HepG2 (cell line): Measurements from ENCODE around the gene HS2ST1. TPM values are rescaled to one million over a fixed set of nuclear protein-coding genes. Genes with fewer than 3 reads are reported as not detected.

Experiments
- ATAC-seq: fragments of 200-7000 bp; cut with Tn5 transposase; 3 replicates; pipeline ENCODE4 v1.9.1; 2020; ENCODE audit warnings: mild to moderate bottlenecking, moderate library complexity
- BruUV-seq: library from RNA; stranded (reverse); fragments of 400-500 nt; replicated peaks from 2 replicates; lab custom pipeline; 2021; lab: Mats Ljungman, UMichigan
- CTCF ChIA-PET: fragments of 300-600 bp; formaldehyde crosslinking; extraction: SDS; loops from one replicate; lab custom pipeline; 2021; ENCODE audit warnings: low total read pairs, inconsistent platforms, low intra/inter-chr PET ratio; lab: Yijun Ruan, JAX
- POLR2A ChIA-PET: fragments of 350-600 bp; sonication (Branson Sonifier 250); formaldehyde crosslinking; loops from one replicate; lab custom pipeline; 2020; ENCODE audit warnings: antibody characterized with exemption, inconsistent platforms; lab: Yijun Ruan, JAX
- DNase-seq: peaks from one replicate; pipeline ENCODE4 v3.0.0-alpha.2; 2015; ENCODE audit warnings: low spot score
- FAIRE-seq: peaks from 3 replicates; lab custom pipeline; 2011; peaks lifted over from hg19 to GRCh38; lab: Jason Lieb, UNC
- H2AFZ ChIP-seq: one replicate; pipeline ENCODE4 v1.6.1; 2011; ENCODE audit warnings: low read length, inconsistent platforms
- H3K27ac ChIP-seq: fragments of 300-600 bp; 3 replicates; pipeline ENCODE4 v1.8.0; 2011; ENCODE audit warnings: mixed run types, mild to moderate bottlenecking, mixed read lengths, low read length, inconsistent platforms; ENCODE audit not compliant: insufficient read depth; ENCODE audit errors: extremely low read length
- H3K27me3 ChIP-seq, 2 experiments: fragments of 200-600 bp in 1 of 2; 2 replicates in 1 of 2; 3 replicates in 1 of 2; pipeline versions ENCODE4 v1.6.0 to v1.8.0; 2011; ENCODE audit warnings: low read length in 2 of 2, mild to moderate bottlenecking in 2 of 2, moderate library complexity in 2 of 2, inconsistent platforms in 1 of 2; ENCODE audit not compliant: insufficient read depth in 2 of 2, control insufficient read depth in 1 of 2
- H3K36me3 ChIP-seq, 2 experiments: fragments of 200-600 bp in 1 of 2; replicated peaks in 1 of 2; 2 replicates in 1 of 2; 3 replicates in 1 of 2; pipeline versions ENCODE4 v1.5.1 to v1.8.0; 2011; ENCODE audit warnings: low read length in 2 of 2, inconsistent platforms in 1 of 2; ENCODE audit not compliant: insufficient read depth in 2 of 2, control insufficient read depth in 1 of 2
- H3K4me1 ChIP-seq: 2 replicates; pipeline ENCODE4 v1.5.1; 2012; ENCODE audit warnings: low read length, inconsistent platforms; ENCODE audit not compliant: insufficient read depth
- H3K4me2 ChIP-seq: 2 replicates; pipeline ENCODE4 v1.6.0; 2011; ENCODE audit warnings: low read depth, low read length, inconsistent platforms
- H3K4me3 ChIP-seq, 3 experiments: fragments of 200-600 bp in 1 of 3; sonication (generic), shearing (Covaris generic) in 1 of 3; replicated peaks in 1 of 3; 2 replicates each; pipeline ENCODE4 v1.5.1; 2011 to 2016; ENCODE audit warnings: low read length in 3 of 3, inconsistent platforms in 2 of 3, low read depth in 2 of 3, mild to moderate bottlenecking in 2 of 3, control low read depth in 1 of 3, mixed read lengths in 1 of 3; ENCODE audit not compliant: insufficient read depth in 1 of 3
- H3K79me2 ChIP-seq: one replicate; pipeline ENCODE4 v1.6.1; 2011; ENCODE audit warnings: low read length, inconsistent platforms; ENCODE audit not compliant: insufficient read depth
- H3K9ac ChIP-seq: 2 replicates; pipeline ENCODE4 v1.6.0; 2011; ENCODE audit warnings: mild to moderate bottlenecking, low read depth, low read length, inconsistent platforms; ENCODE audit not compliant: insufficient read depth
- H3K9me3 ChIP-seq: 2 replicates; pipeline ENCODE4 v1.5.1; 2012; ENCODE audit warnings: mild to moderate bottlenecking, low read length
- H4K20me1 ChIP-seq: 2 replicates; pipeline ENCODE4 v1.6.0; 2011; ENCODE audit warnings: inconsistent platforms, mild to moderate bottlenecking, low read length, moderate library complexity; ENCODE audit not compliant: insufficient read depth
- BORCS8-MEF2B ChIP-seq: sonication (generic); formaldehyde crosslinking; IDR thresholded peaks from 2 replicates; pipeline ENCODE4 v1.8.0; 2022; ENCODE audit warnings: mild to moderate bottlenecking, missing genetic modification reagents
- MTF2 ChIP-seq: sonication (generic); formaldehyde crosslinking; IDR thresholded peaks from 2 replicates; pipeline ENCODE4 v1.5.0; 2020; ENCODE audit warnings: missing genetic modification reagents, borderline replicate concordance
- SRSF1 ChIP-seq: fragments of 200-400 bp; formaldehyde crosslinking; optimal IDR thresholded peaks from 2 replicates; pipeline ENCODE3; 2017; ENCODE audit warnings: mild to moderate bottlenecking, low read depth, low read length, moderate library complexity
- ZNF121 ChIP-seq: sonication (generic); formaldehyde crosslinking; IDR thresholded peaks from 2 replicates; pipeline ENCODE4 v1.5.0; 2020; ENCODE audit warnings: mild to moderate bottlenecking, missing genetic modification reagents
- ZNF232 ChIP-seq: sonication (generic); formaldehyde crosslinking; IDR thresholded peaks from 2 replicates; pipeline ENCODE4 v1.4.0; 2020; ENCODE audit warnings: missing genetic modification reagents, borderline replicate concordance
- WGBS: methylation state at CpG from one replicate; pipeline ENCODE4 v1.1.6; 2017; ENCODE audit warnings: low lambda C conversion rate; 5-methylcytosine and 5-hydroxymethylcytosine counted together
- in situ Hi-C: cut with HindIII; loops from 2 replicates; pipeline ENCODE4 v1.10.0; 2017; ENCODE audit warnings: low pct_unique_long_range_greater_than_20kb; ENCODE audit not compliant: extremely low pct_ligation_motif_present
- intact Hi-C: fragments of 100-400 bp; cut with micrococcal nuclease; formaldehyde crosslinking; loops from one replicate; pipeline ENCODE4 v1.10.0; 2022; ENCODE audit not compliant: unreplicated experiment
- polyA plus RNA-seq, 8 experiments: library from polyadenylated mRNA; depleted of rRNA in 3 of 8; stranded (reverse) in 7 of 8; unstranded in 1 of 8; fragments of >200 nt; fragmentation: Illumina TruSeq in 4 of 8; extraction: Trizol in 4 of 8; gene quantifications; 2 replicates each; pipeline versions ENCODE4 v1.2.1 to v1.2.3, GENCODE V29; 2011 to 2016; ENCODE audit warnings: low read depth in 4 of 8, missing spikeins in 1 of 8, mixed read lengths in 1 of 8; ENCODE audit not compliant: insufficient read depth in 1 of 8
- total RNA-seq, 5 experiments: library from RNA; depleted of rRNA; stranded (reverse); fragments of >200 nt; fragmentation: Illumina TruSeq; extraction: Trizol; gene quantifications; 2 replicates each; pipeline ENCODE4 v1.2.3, GENCODE V29; 2016; ENCODE audit warnings: low read depth in 1 of 5
- TF ChIP-seq, protein P1 (sequence below): sonication (generic); formaldehyde crosslinking; IDR thresholded peaks from 2 replicates; pipeline ENCODE4 v1.4.0; 2020; ENCODE audit warnings: missing genetic modification reagents, borderline replicate concordance
- TF ChIP-seq, protein P2 (sequence below): sonication (generic); formaldehyde crosslinking; IDR thresholded peaks from 2 replicates; pipeline ENCODE4 v1.8.0; 2022; ENCODE audit warnings: low read depth, missing genetic modification reagents
- TF ChIP-seq, protein P3 (sequence below): sonication (generic); formaldehyde crosslinking; IDR thresholded peaks from 2 replicates; pipeline ENCODE4 v1.5.1; 2020; ENCODE audit warnings: missing genetic modification reagents, mild to moderate bottlenecking, borderline replicate concordance

HS2ST1 gene
- total and polyA plus RNA-seq, 2 of the 13 experiments (the other 11 are each of a cell fraction or from before 2014, with no cell fraction given) = 22.1 to 58.7 TPM

DNA sequence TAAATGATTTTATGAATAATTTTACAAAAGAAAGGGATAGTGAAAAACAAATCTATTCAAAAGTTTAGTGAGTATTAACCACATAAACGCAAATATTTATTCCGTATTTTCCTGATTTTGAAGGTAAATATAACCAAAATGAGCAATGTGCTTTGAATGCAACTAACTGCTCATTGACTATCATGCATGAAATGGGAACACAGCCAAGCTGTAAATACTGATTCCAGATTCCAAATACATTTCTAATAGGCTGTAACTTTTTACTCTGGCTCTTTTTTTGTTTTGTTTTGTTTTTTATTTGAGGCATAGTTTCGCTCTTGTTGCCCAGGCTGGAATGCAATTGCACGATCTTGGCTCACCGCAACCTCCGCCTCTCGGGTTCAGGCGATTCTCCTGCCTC, 42.3 kb upstream of the HS2ST1 start:
- no TSS peak for BruUV-seq
- Histone ChIP-seq H3K36me3 (peaks cover 0 to 10% of the 10 kb centered on the region in 2 experiments; a peak in 3 of 5 replicates), H4K20me1 (no peaks in the 10 kb centered on the region), H3K79me2 (no peaks in the 10 kb centered on the region), H3K27me3 (no peaks in the 10 kb centered on the region), H2AFZ (no peak overlapping the region), H3K27ac (no peak overlapping the region), H3K4me2 (no peak overlapping the region), H3K9ac (no peak overlapping the region), H3K9me3 (no peaks in the 10 kb centered on the region), H3K4me3 (no peak overlapping the region)
- ChIA-PET POLR2A (interaction anchor here (1.5 kb wide), 1 partner anchor 42 kb away, joined by 3 read pairs; the partner anchor contains the start of genes HS2ST1 and SELENOF), CTCF (no interaction called here)
- in situ Hi-C loops = no loop called here
- no peak for DNase-seq
- no peak for FAIRE-seq
- over 99% methylated on average over 8 of the region's 8 CpGs for WGBS
- TF ChIP-seq ZNF121 (CRISPR knock-in tag) (no peak), MTF2 (no peak), BORCS8-MEF2B (no peak), SRSF1 (no peak), ZNF232 (CRISPR knock-in tag) (no peak)
- TF ChIP-seq, protein P1, sequence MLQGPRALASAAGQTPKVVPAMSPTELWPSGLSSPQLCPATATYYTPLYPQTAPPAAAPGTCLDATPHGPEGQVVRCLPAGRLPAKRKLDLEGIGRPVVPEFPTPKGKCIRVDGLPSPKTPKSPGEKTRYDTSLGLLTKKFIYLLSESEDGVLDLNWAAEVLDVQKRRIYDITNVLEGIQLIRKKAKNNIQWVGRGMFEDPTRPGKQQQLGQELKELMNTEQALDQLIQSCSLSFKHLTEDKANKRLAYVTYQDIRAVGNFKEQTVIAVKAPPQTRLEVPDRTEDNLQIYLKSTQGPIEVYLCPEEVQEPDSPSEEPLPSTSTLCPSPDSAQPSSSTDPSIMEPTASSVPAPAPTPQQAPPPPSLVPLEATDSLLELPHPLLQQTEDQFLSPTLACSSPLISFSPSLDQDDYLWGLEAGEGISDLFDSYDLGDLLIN = no peak
- TF ChIP-seq, protein P2, sequence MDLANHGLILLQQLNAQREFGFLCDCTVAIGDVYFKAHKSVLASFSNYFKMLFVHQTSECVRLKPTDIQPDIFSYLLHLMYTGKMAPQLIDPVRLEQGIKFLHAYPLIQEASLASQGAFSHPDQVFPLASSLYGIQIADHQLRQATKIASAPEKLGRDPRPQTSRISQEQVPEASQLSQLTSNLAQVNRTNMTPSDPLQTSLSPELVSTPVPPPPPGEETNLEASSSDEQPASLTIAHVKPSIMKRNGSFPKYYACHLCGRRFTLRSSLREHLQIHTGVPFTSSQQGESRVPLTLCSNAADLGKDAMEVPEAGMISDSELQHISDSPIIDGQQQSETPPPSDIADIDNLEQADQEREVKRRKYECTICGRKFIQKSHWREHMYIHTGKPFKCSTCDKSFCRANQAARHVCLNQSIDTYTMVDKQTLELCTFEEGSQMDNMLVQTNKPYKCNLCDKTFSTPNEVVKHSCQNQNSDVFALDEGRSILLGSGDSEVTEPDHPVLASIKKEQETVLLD (CRISPR knock-in tag) = no peak
- TF ChIP-seq, protein P3, sequence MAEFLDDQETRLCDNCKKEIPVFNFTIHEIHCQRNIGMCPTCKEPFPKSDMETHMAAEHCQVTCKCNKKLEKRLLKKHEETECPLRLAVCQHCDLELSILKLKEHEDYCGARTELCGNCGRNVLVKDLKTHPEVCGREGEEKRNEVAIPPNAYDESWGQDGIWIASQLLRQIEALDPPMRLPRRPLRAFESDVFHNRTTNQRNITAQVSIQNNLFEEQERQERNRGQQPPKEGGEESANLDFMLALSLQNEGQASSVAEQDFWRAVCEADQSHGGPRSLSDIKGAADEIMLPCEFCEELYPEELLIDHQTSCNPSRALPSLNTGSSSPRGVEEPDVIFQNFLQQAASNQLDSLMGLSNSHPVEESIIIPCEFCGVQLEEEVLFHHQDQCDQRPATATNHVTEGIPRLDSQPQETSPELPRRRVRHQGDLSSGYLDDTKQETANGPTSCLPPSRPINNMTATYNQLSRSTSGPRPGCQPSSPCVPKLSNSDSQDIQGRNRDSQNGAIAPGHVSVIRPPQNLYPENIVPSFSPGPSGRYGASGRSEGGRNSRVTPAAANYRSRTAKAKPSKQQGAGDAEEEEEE = no peak
- TF ChIP-seq, all 625 proteins: peak for 0
- no peaks in the 10 kb centered on the region for H3K4me1 ChIP-seq
- no peak for ATAC-seq
- intact Hi-C loops = no loop called here
